ENCODE results near the gene ABCA9. TPM values are rescaled to one million over a fixed set of nuclear protein-coding genes. Genes with fewer than 3 reads are reported as not detected.

Gene ABCA9
- total RNA-seq, 1 donor from 2014 or later = 0.16 TPM

DNA sequence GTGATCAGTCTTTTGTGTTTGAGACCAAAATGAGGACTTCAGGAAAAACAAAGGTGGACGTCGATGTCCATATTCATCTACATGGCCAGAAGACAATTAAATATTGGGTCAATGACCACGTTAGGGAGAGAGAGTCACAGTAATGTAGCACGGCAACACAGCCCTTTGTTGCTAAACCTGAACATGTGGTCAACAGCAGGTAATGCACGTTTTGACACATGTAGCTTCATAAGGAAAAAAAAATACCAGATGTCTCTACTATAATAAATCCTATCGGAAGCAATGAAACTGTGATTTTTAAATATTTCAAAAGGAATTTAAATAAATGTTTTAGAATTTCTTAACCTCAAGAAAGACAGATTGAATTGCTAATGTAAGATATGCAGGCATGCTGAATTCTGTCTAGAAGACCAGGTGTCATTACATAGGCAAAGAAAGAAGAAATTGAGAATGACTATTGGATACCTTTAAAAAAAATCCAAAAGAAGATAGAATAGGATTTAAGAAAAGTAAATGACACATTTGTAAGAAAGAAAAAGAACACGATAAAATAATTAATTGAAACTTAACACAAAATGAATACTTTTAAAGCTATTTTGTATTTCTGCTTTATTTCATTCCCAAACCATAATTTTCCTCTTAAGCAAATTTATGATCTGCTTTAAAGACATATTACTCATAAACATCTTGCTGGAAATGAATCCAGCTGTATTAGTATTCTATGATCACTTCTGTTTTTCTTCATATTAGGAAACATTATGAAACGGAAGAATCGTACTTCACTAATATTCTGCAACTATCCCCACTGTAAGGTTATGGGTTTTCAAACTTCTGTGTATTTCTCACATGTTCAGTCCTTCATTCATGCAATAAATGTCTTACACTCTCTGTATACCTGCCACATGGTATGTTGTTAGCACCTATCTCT lies 135.7 kb downstream of the ABCA9 start:
- no peaks in the 10 kb centered on the region for H3K27me3 Mint-ChIP-seq (ENCODE audit: low read depth, unreplicated experiment)
- no peak for TF ChIP-seq EZH2 (IDR thresholded peaks at IDR 0.05; ENCODE audit: insufficient read depth, low read length)
- TF ChIP-seq, protein P1, sequence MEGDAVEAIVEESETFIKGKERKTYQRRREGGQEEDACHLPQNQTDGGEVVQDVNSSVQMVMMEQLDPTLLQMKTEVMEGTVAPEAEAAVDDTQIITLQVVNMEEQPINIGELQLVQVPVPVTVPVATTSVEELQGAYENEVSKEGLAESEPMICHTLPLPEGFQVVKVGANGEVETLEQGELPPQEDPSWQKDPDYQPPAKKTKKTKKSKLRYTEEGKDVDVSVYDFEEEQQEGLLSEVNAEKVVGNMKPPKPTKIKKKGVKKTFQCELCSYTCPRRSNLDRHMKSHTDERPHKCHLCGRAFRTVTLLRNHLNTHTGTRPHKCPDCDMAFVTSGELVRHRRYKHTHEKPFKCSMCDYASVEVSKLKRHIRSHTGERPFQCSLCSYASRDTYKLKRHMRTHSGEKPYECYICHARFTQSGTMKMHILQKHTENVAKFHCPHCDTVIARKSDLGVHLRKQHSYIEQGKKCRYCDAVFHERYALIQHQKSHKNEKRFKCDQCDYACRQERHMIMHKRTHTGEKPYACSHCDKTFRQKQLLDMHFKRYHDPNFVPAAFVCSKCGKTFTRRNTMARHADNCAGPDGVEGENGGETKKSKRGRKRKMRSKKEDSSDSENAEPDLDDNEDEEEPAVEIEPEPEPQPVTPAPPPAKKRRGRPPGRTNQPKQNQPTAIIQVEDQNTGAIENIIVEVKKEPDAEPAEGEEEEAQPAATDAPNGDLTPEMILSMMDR (IDR thresholded peaks at IDR 0.05; ENCODE audit: insufficient read depth, low read depth, low read length) = no peak
- DNase-seq (ENCODE audit: low read depth) = no peak

More for the DNA sequence above, 135.7 kb downstream of the ABCA9 start:
- H3K4me3 Mint-ChIP-seq (ENCODE audit: unreplicated experiment) = no peak overlapping the region
- no peak overlapping the region for H3K27ac Mint-ChIP-seq (ENCODE audit: unreplicated experiment)
- Histone ChIP-seq H3K4me1 (ENCODE audit: insufficient read depth, low read length) (no peaks in the 10 kb centered on the region), H3K27ac (ENCODE audit: low read depth, low read length) (no peak overlapping the region), H3K9me3 (ENCODE audit: insufficient read depth, low read depth, low read length) (no peaks in the 10 kb centered on the region), H3K4me2 (ENCODE audit: low read length) (no peak overlapping the region), H3K4me3 (ENCODE audit: insufficient read depth, low read depth, low read length) (no peak overlapping the region), H2AFZ (ENCODE audit: low read depth, low read length) (no peak overlapping the region), H3K36me3 (ENCODE audit: insufficient read depth, low read length) (no peaks in the 10 kb centered on the region), H4K20me1 (ENCODE audit: insufficient read depth, low read length) (no peaks in the 10 kb centered on the region), H3K79me2 (ENCODE audit: insufficient read depth, low read length) (no peaks in the 10 kb centered on the region), H3K9ac (ENCODE audit: low read length) (no peak overlapping the region), H3K27me3 (ENCODE audit: insufficient read depth, low read length) (no peaks in the 10 kb centered on the region)
- H3K36me3 Mint-ChIP-seq (ENCODE audit: low read depth, unreplicated experiment) = no peaks in the 10 kb centered on the region
- H3K4me1 Mint-ChIP-seq (ENCODE audit: low read depth, unreplicated experiment) = no peaks in the 10 kb centered on the region
- H3K9me3 Mint-ChIP-seq (ENCODE audit: unreplicated experiment) = no peaks in the 10 kb centered on the region
- FAIRE-seq = no peak

Small RNA genes within 50 kb of the gene (microRNA-seq; reads per million reads assigned to microRNA genes)
- not detected for gene MIR4524A
- gene MIR4524B = not detected

Other genes starting within 250 kb of the ABCA9 start
- gene ABCA8, start 105.5 kb downstream of the ABCA9 start, total RNA-seq = not detected in 2 replicates
- not detected in 2 replicates for gene ABCA6, start 81.0 kb upstream of the ABCA9 start, total RNA-seq
- 0.20 and 0.75 TPM in 2 replicates for gene ABCA10, start 167.9 kb upstream of the ABCA9 start, total RNA-seq